ENCODE measurements around the gene ERBIN.

ERBIN gene

DNA sequence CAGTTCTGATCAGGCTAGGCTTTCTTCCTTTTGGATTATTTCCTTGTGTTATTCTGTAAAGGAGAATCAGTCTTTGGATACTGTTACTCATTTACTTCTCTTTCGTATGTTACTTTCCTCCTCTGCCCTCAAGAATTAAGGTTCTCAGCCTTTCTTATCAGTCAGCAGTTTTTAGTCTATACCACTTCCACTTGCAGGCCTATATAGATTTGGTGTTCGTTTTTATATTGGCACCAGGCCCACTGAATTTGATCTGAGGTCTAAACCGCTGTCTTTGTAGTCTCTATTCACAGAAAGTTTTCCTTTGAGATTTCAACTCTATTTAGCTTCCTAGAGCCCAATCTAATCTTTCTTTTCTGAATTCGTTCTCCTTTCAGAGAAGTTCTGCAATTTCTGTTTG is 62.8 kb downstream of the ERBIN start:
- Histone ChIP-seq H2BK120ac (ENCODE audit: insufficient read depth, low read length, poor library complexity) (no peak overlapping the region), H3K9ac (ENCODE audit: low read length) (no peak overlapping the region), H3K23ac (ENCODE audit: low read length) (no peak overlapping the region), H3K4me2 (ENCODE audit: low read length) (no peak overlapping the region), H3K4ac (ENCODE audit: low read depth, low read length) (no peak overlapping the region), H3K79me1 (ENCODE audit: low read length) (no peaks in the 10 kb centered on the region), H3K36me3 (ENCODE audit: control insufficient read depth in 1 of 2, insufficient read depth in 2 of 2, low read length in 2 of 2) (peaks cover 0 to 6% of the 10 kb centered on the region in 2 experiments), H3K14ac (ENCODE audit: low read length) (no peak overlapping the region), H3K4me3 (ENCODE audit: low read depth, low read length) (no peak overlapping the region), H4K12ac (ENCODE audit: low read depth, low read length) (no peak overlapping the region), H3K27me3 (ENCODE audit: insufficient read depth, low read length) (no peaks in the 10 kb centered on the region), H3K18ac (ENCODE audit: low read length) (no peak overlapping the region), H4K91ac (ENCODE audit: low read depth, low read length) (no peak overlapping the region), H3K27ac (ENCODE audit: low read depth, low read length) (no peak overlapping the region), H3K9me3 (ENCODE audit: insufficient read depth, low read depth, low read length) (no peaks in the 10 kb centered on the region), H2BK5ac (ENCODE audit: low read depth, low read length, poor library complexity) (no peak overlapping the region), H2BK12ac (ENCODE audit: low read length) (no peak overlapping the region), H2AFZ (ENCODE audit: insufficient read depth, low read length, poor library complexity) (no peak overlapping the region), H2AK5ac (ENCODE audit: low read length) (no peak overlapping the region), H3K4me1 (ENCODE audit: control insufficient read depth in 1 of 2, insufficient read depth in 2 of 2, low read length in 2 of 2) (no peaks in the 10 kb centered on the region), H3K79me2 (ENCODE audit: control insufficient read depth, insufficient read depth, low read length, poor library complexity) (peaks cover 3% of the 10 kb centered on the region), H4K8ac (ENCODE audit: low read depth, low read length) (no peak overlapping the region)
- WGBS (ENCODE audit: extremely low coverage, insufficient coverage, insufficient read length), result no CpG with 5 or more reads among the region's 4 CpGs
- no peak for DNase-seq

DNA sequence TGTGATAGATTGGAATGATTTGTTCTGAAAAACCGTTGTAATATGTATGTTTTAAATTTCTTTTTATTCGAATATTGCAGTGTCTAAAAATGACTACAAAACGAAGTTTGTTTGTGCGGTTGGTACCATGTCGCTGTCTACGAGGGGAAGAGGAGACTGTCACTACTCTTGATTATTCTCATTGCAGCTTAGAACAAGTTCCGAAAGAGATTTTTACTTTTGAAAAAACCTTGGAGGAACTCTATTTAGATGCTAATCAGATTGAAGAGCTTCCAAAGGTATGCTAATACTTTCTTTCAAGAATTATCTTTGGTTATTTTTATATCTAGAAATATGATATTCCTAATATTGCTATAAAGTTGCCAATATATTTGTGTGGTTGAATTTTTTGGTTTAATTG is 66.3 kb downstream of the ERBIN start:
- Histone ChIP-seq H3K4ac (ENCODE audit: low read depth, low read length) (no peak overlapping the region), H3K14ac (ENCODE audit: low read length) (no peak overlapping the region), H3K4me3 (ENCODE audit: low read depth, low read length) (no peak overlapping the region), H4K91ac (ENCODE audit: low read depth, low read length) (no peak overlapping the region), H4K8ac (ENCODE audit: low read depth, low read length) (no peak overlapping the region), H4K12ac (ENCODE audit: low read depth, low read length) (no peak overlapping the region), H3K79me2 (ENCODE audit: control insufficient read depth, insufficient read depth, low read length, poor library complexity) (no peaks in the 10 kb centered on the region), H3K79me1 (ENCODE audit: low read length) (no peaks in the 10 kb centered on the region), H3K9ac (ENCODE audit: low read length) (no peak overlapping the region), H2AFZ (ENCODE audit: insufficient read depth, low read length, poor library complexity) (no peak overlapping the region), H3K4me1 (ENCODE audit: control insufficient read depth in 1 of 2, insufficient read depth in 2 of 2, low read length in 2 of 2) (no peaks in the 10 kb centered on the region), H3K27ac (ENCODE audit: low read depth, low read length) (no peak overlapping the region), H2BK5ac (ENCODE audit: low read depth, low read length, poor library complexity) (no peak overlapping the region), H3K4me2 (ENCODE audit: low read length) (no peak overlapping the region), H2AK5ac (ENCODE audit: low read length) (no peak overlapping the region), H2BK120ac (ENCODE audit: insufficient read depth, low read length, poor library complexity) (no peak overlapping the region), H3K36me3 (ENCODE audit: control insufficient read depth in 1 of 2, insufficient read depth in 2 of 2, low read length in 2 of 2) (peaks cover 0 to 6% of the 10 kb centered on the region in 2 experiments), H3K9me3 (ENCODE audit: insufficient read depth, low read depth, low read length) (no peaks in the 10 kb centered on the region), H2BK12ac (ENCODE audit: low read length) (no peak overlapping the region), H3K23ac (ENCODE audit: low read length) (no peak overlapping the region), H3K18ac (ENCODE audit: low read length) (no peak overlapping the region), H3K27me3 (ENCODE audit: insufficient read depth, low read length) (no peaks in the 10 kb centered on the region)
- 100% methylated on average over 1 of the region's 7 CpGs for WGBS (ENCODE audit: extremely low coverage, insufficient coverage, insufficient read length)
- DNase-seq, result no peak

DNA sequence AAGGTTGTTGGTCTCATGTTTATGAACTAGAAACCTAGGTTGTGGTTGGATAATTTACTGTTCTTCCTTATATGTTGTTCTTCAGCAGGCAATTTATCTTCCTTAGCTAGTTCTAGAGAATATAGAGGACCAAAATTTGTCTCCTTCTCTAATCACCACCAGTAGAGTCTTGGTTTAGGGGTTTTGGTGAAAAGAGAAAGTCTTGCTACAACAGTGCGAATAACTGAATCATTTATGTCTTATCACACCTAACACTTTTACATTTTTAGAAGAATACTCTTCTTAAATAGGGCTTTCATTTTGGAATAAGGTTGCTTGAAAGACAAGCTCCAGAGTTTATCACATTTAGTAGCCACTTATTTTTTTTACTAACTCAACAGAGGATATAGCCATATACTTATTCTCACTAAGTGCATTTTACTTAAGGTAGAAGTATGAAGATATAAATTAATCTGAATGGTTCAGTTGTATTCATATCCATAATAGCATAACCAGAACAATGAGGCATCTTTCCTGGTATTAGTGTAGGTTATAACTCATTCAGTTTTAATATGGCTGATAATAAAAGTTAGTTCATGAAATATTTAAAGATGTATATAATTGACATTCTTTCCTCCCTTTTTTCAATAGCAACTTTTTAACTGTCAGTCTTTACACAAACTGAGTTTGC is 67.9 kb downstream of the ERBIN start:
- H4K8ac ChIP-seq (ENCODE audit: low read depth, low read length), result no peak overlapping the region
- no CpG with 5 or more reads among the region's 1 CpG for WGBS (ENCODE audit: extremely low coverage, insufficient coverage, insufficient read length)
- no peaks in the 10 kb centered on the region for H3K4me1 ChIP-seq (ENCODE audit: control insufficient read depth in 1 of 2, insufficient read depth in 2 of 2, low read length in 2 of 2)
- H4K91ac ChIP-seq (ENCODE audit: low read depth, low read length), result no peak overlapping the region
- H3K9ac ChIP-seq (ENCODE audit: low read length), result no peak overlapping the region
- H3K4me2 ChIP-seq (ENCODE audit: low read length), result no peak overlapping the region
- H3K79me2 ChIP-seq (ENCODE audit: control insufficient read depth, insufficient read depth, low read length, poor library complexity), result no peaks in the 10 kb centered on the region
- H2BK5ac ChIP-seq (ENCODE audit: low read depth, low read length, poor library complexity), result no peak overlapping the region
- no peak overlapping the region for H2BK120ac ChIP-seq (ENCODE audit: insufficient read depth, low read length, poor library complexity)
- peaks cover 3 to 5% of the 10 kb centered on the region in 2 experiments for H3K36me3 ChIP-seq (ENCODE audit: control insufficient read depth in 1 of 2, insufficient read depth in 2 of 2, low read length in 2 of 2)
- no peaks in the 10 kb centered on the region for H3K79me1 ChIP-seq (ENCODE audit: low read length)
- no peak overlapping the region for H2BK12ac ChIP-seq (ENCODE audit: low read length)
- no peak overlapping the region for H2AFZ ChIP-seq (ENCODE audit: insufficient read depth, low read length, poor library complexity)
- no peak overlapping the region for H3K27ac ChIP-seq (ENCODE audit: low read depth, low read length)
- H3K27me3 ChIP-seq (ENCODE audit: insufficient read depth, low read length), result no peaks in the 10 kb centered on the region
- H3K23ac ChIP-seq (ENCODE audit: low read length), result no peak overlapping the region
- no peak overlapping the region for H4K12ac ChIP-seq (ENCODE audit: low read depth, low read length)
- H3K9me3 ChIP-seq (ENCODE audit: insufficient read depth, low read depth, low read length), result no peaks in the 10 kb centered on the region
- no peak overlapping the region for H3K18ac ChIP-seq (ENCODE audit: low read length)
- H2AK5ac ChIP-seq (ENCODE audit: low read length), result no peak overlapping the region
- no peak overlapping the region for H3K14ac ChIP-seq (ENCODE audit: low read length)
- DNase-seq, result no peak
- H3K4me3 ChIP-seq (ENCODE audit: low read depth, low read length), result no peak overlapping the region
- no peak overlapping the region for H3K4ac ChIP-seq (ENCODE audit: low read depth, low read length)

DNA sequence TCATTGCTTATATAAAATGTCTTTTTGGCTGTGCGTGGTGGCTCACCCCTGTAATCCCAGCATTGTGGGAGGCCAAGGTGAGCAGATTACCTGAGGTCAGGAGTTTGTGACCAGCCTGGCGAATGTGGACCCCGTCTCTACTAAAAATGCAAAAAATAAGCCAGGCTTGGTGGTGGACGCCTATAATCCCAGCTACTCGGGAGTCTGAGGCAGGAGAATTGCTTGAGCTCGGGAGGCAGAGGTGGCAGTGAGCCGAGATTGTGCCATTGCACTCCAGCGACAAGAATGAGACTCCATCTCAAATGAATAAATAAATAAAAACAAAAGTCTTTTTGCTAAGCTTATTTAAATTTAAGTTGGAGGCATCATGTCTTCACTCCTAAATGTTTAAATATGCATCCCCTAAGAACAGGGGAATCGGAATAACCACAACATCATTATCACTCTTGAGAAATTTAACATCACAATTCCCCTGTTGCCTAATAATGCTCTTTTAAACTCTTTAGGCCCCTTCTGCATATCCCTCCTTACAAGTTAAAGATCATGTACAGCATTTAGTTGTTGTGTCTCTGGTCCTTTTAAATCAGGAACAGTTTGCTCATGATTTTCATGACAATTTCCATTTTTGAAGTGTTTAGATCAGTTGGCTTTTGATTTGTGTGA is 72.8 kb downstream of the ERBIN start:
- no peak overlapping the region for H2BK5ac ChIP-seq (ENCODE audit: low read depth, low read length, poor library complexity)
- no peak overlapping the region for H3K27ac ChIP-seq (ENCODE audit: low read depth, low read length)
- DNase-seq, result no peak
- H3K18ac ChIP-seq (ENCODE audit: low read length), result no peak overlapping the region
- no peak overlapping the region for H3K4me3 ChIP-seq (ENCODE audit: low read depth, low read length)
- no peak overlapping the region for H4K12ac ChIP-seq (ENCODE audit: low read depth, low read length)
- no peak overlapping the region for H2BK12ac ChIP-seq (ENCODE audit: low read length)
- H2AK5ac ChIP-seq (ENCODE audit: low read length), result no peak overlapping the region
- no peak overlapping the region for H3K4me2 ChIP-seq (ENCODE audit: low read length)
- H2AFZ ChIP-seq (ENCODE audit: insufficient read depth, low read length, poor library complexity), result no peak overlapping the region
- peaks cover 3 to 5% of the 10 kb centered on the region in 2 experiments for H3K36me3 ChIP-seq (ENCODE audit: control insufficient read depth in 1 of 2, insufficient read depth in 2 of 2, low read length in 2 of 2)
- H3K27me3 ChIP-seq (ENCODE audit: insufficient read depth, low read length), result no peaks in the 10 kb centered on the region
- H3K79me1 ChIP-seq (ENCODE audit: low read length), result no peaks in the 10 kb centered on the region
- WGBS (ENCODE audit: extremely low coverage, insufficient coverage, insufficient read length), result no CpG with 5 or more reads among the region's 9 CpGs
- no peak overlapping the region for H4K91ac ChIP-seq (ENCODE audit: low read depth, low read length)
- H3K23ac ChIP-seq (ENCODE audit: low read length), result no peak overlapping the region
- no peak overlapping the region for H3K9ac ChIP-seq (ENCODE audit: low read length)
- H3K14ac ChIP-seq (ENCODE audit: low read length), result no peak overlapping the region
- H3K9me3 ChIP-seq (ENCODE audit: insufficient read depth, low read depth, low read length), result no peaks in the 10 kb centered on the region
- H3K4ac ChIP-seq (ENCODE audit: low read depth, low read length), result no peak overlapping the region
- H3K79me2 ChIP-seq (ENCODE audit: control insufficient read depth, insufficient read depth, low read length, poor library complexity), result peaks cover under 1% of the 10 kb centered on the region
- no peak overlapping the region for H4K8ac ChIP-seq (ENCODE audit: low read depth, low read length)
- no peaks in the 10 kb centered on the region for H3K4me1 ChIP-seq (ENCODE audit: control insufficient read depth in 1 of 2, insufficient read depth in 2 of 2, low read length in 2 of 2)
- H2BK120ac ChIP-seq (ENCODE audit: insufficient read depth, low read length, poor library complexity), result no peak overlapping the region
